ENCODE data around the gene APOC3. TPM values are rescaled to one million over a fixed set of nuclear protein-coding genes. Genes with fewer than 3 reads are reported as not detected.
A peak's percentile ranks its signal among the peaks of the same experiment; 100 is the strongest.

The APOC3 gene
- total RNA-seq, 1 experiment from 2014 or later = 128 TPM

DNA sequence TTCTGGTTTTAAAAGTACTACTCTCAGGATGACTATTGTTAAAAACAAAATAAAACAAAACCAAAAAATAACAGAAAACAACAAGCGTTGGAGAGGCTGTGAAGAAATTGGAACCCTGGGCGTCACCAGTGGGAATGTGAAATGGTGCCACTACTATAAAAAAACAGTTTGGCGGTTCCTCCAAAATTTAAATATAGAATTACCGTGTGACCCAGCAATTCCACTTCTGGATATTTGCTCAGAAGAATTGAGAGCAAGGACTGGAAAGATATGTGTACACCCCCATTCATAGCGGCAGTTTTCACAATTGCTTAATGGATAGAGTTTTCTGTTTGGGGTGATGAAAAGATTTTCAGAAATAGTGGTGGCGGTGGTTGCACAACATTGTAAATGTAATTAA is 15.2 kb upstream of the APOC3 start:
- ChIA-PET POLR2A (no interaction called here), CTCF (interaction anchor here (1.5 kb wide), 1 partner anchor 12 kb away, joined by 7 read pairs; no protein-coding TSS in a partner anchor)
- peaks cover 47% of the 10 kb centered on the region for H3K4me1 Mint-ChIP-seq (ENCODE audit: low read depth, unreplicated experiment)
- peaks cover 6% of the 10 kb centered on the region for H3K36me3 Mint-ChIP-seq (ENCODE audit: insufficient read depth, unreplicated experiment)
- DNase-seq = no peak
- no peaks in the 10 kb centered on the region for H3K27me3 Mint-ChIP-seq (ENCODE audit: insufficient read depth, unreplicated experiment)
- intact Hi-C loops (cut with micrococcal nuclease; ENCODE audit: unreplicated experiment) = no loop called here
- peak overlapping the region; percentile 71 for H3K27ac Mint-ChIP-seq (ENCODE audit: unreplicated experiment)
- Histone ChIP-seq H3K27me3 (replicated peaks; ENCODE audit: control insufficient read depth, insufficient read depth, low read length) (no peaks in the 10 kb centered on the region), H3K9me3 (no peaks in the 10 kb centered on the region; the same call in 1 of the 2 replicates), H3K4me3 (ENCODE audit: low read depth, low read length) (no peak overlapping the region), H3K36me3 (ENCODE audit: control insufficient read depth, insufficient read depth, low read length) (no peaks in the 10 kb centered on the region), H3K4me1 (peaks cover 54% of the 10 kb centered on the region)
- no peak overlapping the region for H3K4me3 Mint-ChIP-seq (ENCODE audit: unreplicated experiment)
- TF ChIP-seq, protein P1, sequence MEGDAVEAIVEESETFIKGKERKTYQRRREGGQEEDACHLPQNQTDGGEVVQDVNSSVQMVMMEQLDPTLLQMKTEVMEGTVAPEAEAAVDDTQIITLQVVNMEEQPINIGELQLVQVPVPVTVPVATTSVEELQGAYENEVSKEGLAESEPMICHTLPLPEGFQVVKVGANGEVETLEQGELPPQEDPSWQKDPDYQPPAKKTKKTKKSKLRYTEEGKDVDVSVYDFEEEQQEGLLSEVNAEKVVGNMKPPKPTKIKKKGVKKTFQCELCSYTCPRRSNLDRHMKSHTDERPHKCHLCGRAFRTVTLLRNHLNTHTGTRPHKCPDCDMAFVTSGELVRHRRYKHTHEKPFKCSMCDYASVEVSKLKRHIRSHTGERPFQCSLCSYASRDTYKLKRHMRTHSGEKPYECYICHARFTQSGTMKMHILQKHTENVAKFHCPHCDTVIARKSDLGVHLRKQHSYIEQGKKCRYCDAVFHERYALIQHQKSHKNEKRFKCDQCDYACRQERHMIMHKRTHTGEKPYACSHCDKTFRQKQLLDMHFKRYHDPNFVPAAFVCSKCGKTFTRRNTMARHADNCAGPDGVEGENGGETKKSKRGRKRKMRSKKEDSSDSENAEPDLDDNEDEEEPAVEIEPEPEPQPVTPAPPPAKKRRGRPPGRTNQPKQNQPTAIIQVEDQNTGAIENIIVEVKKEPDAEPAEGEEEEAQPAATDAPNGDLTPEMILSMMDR (IDR thresholded peaks at IDR 0.05; ENCODE audit: insufficient read depth in 1 of 2, low read depth in 1 of 2, low read length in 1 of 2, severe bottlenecking in 1 of 2, unreplicated experiment in 1 of 2) = no peak
- BruUV-seq (replicated peaks) = no TSS peak
- peaks cover 12% of the 10 kb centered on the region for H3K9me3 Mint-ChIP-seq (ENCODE audit: unreplicated experiment)

DNA sequence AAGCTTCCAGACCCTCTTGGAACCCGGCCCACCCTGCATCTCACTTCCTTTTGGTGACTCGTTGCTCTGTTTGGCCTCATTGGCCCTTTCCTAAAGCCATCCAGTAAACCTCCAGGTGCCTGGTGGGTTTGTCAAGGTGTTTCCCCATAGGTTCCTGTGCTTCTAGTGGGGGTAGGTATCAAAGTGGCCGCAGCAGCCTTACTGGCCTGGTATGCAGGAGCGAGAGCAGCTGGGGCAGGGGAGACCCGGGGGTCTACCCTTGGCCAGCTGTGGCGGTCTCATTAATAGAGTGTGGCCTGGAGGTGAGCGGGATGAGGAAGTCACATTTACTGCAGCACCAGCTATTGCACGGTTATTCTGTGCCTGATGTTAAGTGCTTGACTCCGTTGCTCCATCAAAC is 10.7 kb upstream of the APOC3 start:
- Mint-ChIP-seq H3K4me3 (ENCODE audit: unreplicated experiment) (no peak overlapping the region), H3K36me3 (ENCODE audit: insufficient read depth, unreplicated experiment) (peaks cover 6% of the 10 kb centered on the region), H3K27ac (ENCODE audit: unreplicated experiment) (no peak overlapping the region), H3K4me1 (ENCODE audit: low read depth, unreplicated experiment) (peaks cover 32% of the 10 kb centered on the region), H3K9me3 (ENCODE audit: unreplicated experiment) (no peaks in the 10 kb centered on the region), H3K27me3 (ENCODE audit: insufficient read depth, unreplicated experiment) (no peaks in the 10 kb centered on the region)
- BruUV-seq (replicated peaks) = no TSS peak
- Histone ChIP-seq H3K4me1 (peaks cover 36% of the 10 kb centered on the region), H3K27me3 (replicated peaks; ENCODE audit: control insufficient read depth, insufficient read depth, low read length) (no peaks in the 10 kb centered on the region), H3K4me3 (ENCODE audit: low read depth, low read length) (no peak overlapping the region), H3K36me3 (ENCODE audit: control insufficient read depth, insufficient read depth, low read length) (no peaks in the 10 kb centered on the region), H3K9me3 (no peaks in the 10 kb centered on the region)
- TF ChIP-seq, protein P1 (IDR thresholded peaks at IDR 0.05; ENCODE audit: insufficient read depth in 1 of 2, low read depth in 1 of 2, low read length in 1 of 2, severe bottlenecking in 1 of 2, unreplicated experiment in 1 of 2) = no peak
- DNase-seq = no peak
- intact Hi-C loops (cut with micrococcal nuclease; ENCODE audit: unreplicated experiment) = no loop called here
- ChIA-PET POLR2A (no interaction called here), CTCF (interaction anchor here (0.8 kb wide), 1 partner anchor 86 kb away, joined by 3 read pairs; no protein-coding TSS in a partner anchor)

DNA sequence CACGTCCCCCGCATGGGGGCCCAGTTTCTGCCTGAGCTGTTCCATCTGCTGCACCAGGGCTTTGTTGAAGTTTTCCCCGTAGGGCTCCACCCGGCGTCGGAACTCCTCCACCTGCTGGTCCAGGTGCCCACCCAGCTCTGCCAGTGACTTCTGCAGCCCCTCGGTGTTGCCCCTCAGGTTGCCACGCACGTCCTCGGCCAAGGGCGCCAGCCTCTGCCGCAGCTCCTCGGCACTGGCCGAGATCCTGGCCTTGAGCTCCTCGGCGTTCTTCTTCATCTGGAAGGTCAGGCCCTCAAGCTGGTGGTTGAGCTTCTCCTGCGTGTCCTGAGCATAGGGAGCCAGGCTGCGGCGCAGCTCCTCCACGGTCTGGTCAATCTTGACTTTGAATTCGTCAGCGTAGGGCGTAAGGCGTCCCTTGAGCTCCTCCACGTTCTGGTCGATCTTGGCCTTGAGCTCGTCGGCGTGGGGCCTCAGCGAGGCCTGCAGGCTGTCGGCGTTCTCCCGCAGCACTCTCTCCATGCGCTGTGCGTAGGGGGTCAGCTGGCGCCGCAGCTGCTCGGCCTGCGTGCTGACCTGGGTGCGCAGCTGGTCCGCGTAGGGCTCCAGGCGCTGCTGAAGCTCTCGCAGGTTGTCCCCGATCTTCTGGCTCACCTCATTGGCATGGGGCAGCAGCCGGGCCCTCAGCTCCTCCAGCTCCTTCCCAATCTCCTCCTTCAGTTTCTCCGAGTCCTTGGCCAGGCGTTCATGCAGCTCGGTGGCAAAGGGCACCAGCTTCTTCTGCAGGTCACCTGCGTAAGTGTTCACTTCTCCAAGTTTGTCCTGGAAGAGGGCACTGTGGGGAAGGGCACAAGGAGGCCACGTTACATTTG is 8.4 kb upstream of the APOC3 start:
- TF ChIP-seq, protein P1 (IDR thresholded peaks at IDR 0.05; ENCODE audit: insufficient read depth in 1 of 2, low read depth in 1 of 2, low read length in 1 of 2, severe bottlenecking in 1 of 2, unreplicated experiment in 1 of 2) = no peak
- DNase-seq = no peak
- BruUV-seq (replicated peaks) = no TSS peak
- Histone ChIP-seq H3K27me3 (replicated peaks; ENCODE audit: control insufficient read depth, insufficient read depth, low read length) (no peaks in the 10 kb centered on the region), H3K4me1 (peaks cover 36% of the 10 kb centered on the region), H3K36me3 (ENCODE audit: control insufficient read depth, insufficient read depth, low read length) (no peaks in the 10 kb centered on the region), H3K4me3 (ENCODE audit: low read depth, low read length) (no peak overlapping the region), H3K9me3 (no peaks in the 10 kb centered on the region)
- ChIA-PET POLR2A (interaction anchor here (0.8 to 1.3 kb wide), 2 partner anchors 8 to 357 kb away, joined by 3 read pairs; partner anchors contain the start of genes APOC3 and SIDT2), CTCF (interaction anchor here (0.5 to 0.8 kb wide), 2 partner anchors 11 to 15 kb away, joined by 4 read pairs; no protein-coding TSS in a partner anchor)
- Mint-ChIP-seq H3K4me1 (ENCODE audit: low read depth, unreplicated experiment) (peaks cover 25% of the 10 kb centered on the region), H3K4me3 (ENCODE audit: unreplicated experiment) (no peak overlapping the region), H3K27ac (ENCODE audit: unreplicated experiment) (no peak overlapping the region), H3K36me3 (ENCODE audit: insufficient read depth, unreplicated experiment) (no peaks in the 10 kb centered on the region), H3K9me3 (ENCODE audit: unreplicated experiment) (no peaks in the 10 kb centered on the region), H3K27me3 (ENCODE audit: insufficient read depth, unreplicated experiment) (no peaks in the 10 kb centered on the region)
- intact Hi-C loops (cut with micrococcal nuclease; ENCODE audit: unreplicated experiment) = no loop called here

Measured in Caco-2 (cell line).